HepG2 (cell line): ENCODE data around the gene FBXL12. TPM values are rescaled to one million over a fixed set of nuclear protein-coding genes. Genes with fewer than 3 reads are reported as not detected.

ENCODE experiments used
- ARHGAP35 ChIP-seq: sonication (generic); formaldehyde crosslinking; IDR thresholded peaks from 2 replicates; pipeline ENCODE4 v1.9.0; 2022; ENCODE audit warnings: mild to moderate bottlenecking, inconsistent platforms, moderate library complexity, missing genetic modification reagents, borderline replicate concordance
- CHCHD3 ChIP-seq: sonication (generic); formaldehyde crosslinking; IDR thresholded peaks from 2 replicates; pipeline ENCODE4 v1.8.0; 2022; ENCODE audit warnings: mild to moderate bottlenecking, missing genetic modification reagents, moderate library complexity
- CHD4 ChIP-seq: fragments of 200-600 bp; sonication (generic); IDR thresholded peaks from 2 replicates; pipeline ENCODE4 v1.7.0; 2017; ENCODE audit warnings: mild to moderate bottlenecking, low read length, borderline replicate concordance
- FOSL2 ChIP-seq: sonication (generic); formaldehyde crosslinking; IDR thresholded peaks from 2 replicates; pipeline ENCODE4 v1.4.0; 2020; ENCODE audit warnings: missing genetic modification reagents
- FOXJ3 ChIP-seq: sonication (generic); formaldehyde crosslinking; IDR thresholded peaks from 2 replicates; pipeline ENCODE4 v1.4.0; 2020; ENCODE audit warnings: missing genetic modification reagents, mild to moderate bottlenecking, borderline replicate concordance
- FOXO1 ChIP-seq: sonication (generic); formaldehyde crosslinking; IDR thresholded peaks from 2 replicates; pipeline ENCODE4 v1.4.0; 2020; ENCODE audit warnings: missing genetic modification reagents
- HOXA3 ChIP-seq: sonication (generic); formaldehyde crosslinking; IDR thresholded peaks from 2 replicates; pipeline ENCODE4 v1.5.0; 2020; ENCODE audit warnings: missing genetic modification reagents
- HOXA7 ChIP-seq: sonication (generic); formaldehyde crosslinking; IDR thresholded peaks from 2 replicates; pipeline ENCODE4 v1.8.1; 2022; ENCODE audit warnings: mild to moderate bottlenecking, missing genetic modification reagents, moderate library complexity
- JUNB ChIP-seq: sonication (generic); formaldehyde crosslinking; IDR thresholded peaks from 2 replicates; pipeline ENCODE4 v1.8.0; 2022; ENCODE audit warnings: missing genetic modification reagents, mild to moderate bottlenecking, borderline replicate concordance
- KMT2B ChIP-seq: IDR thresholded peaks from 2 replicates; pipeline ENCODE4 v1.6.1; 2016; ENCODE audit warnings: missing genetic modification reagents, missing compliant biosample characterization
- MIER3 ChIP-seq: IDR thresholded peaks from 2 replicates; pipeline ENCODE4 v1.6.1; 2016; ENCODE audit warnings: missing compliant biosample characterization, borderline replicate concordance
- MXI1 ChIP-seq: IDR thresholded peaks from 3 replicates; pipeline ENCODE4 v1.6.1; 2012; ENCODE audit warnings: low read depth, low read length, inconsistent platforms, borderline replicate concordance
- NFE2L2 ChIP-seq: fragments of 150-350 bp; IDR thresholded peaks from 2 replicates; pipeline ENCODE4 v1.6.1; 2014; ENCODE audit warnings: low read length
- NFKB2 ChIP-seq: sonication (generic); formaldehyde crosslinking; IDR thresholded peaks from 2 replicates; pipeline ENCODE4 v1.4.0; 2020; ENCODE audit warnings: missing genetic modification reagents, borderline replicate concordance
- PAX8 ChIP-seq: sonication (generic); formaldehyde crosslinking; IDR thresholded peaks from 2 replicates; pipeline ENCODE4 v1.8.0; 2022; ENCODE audit warnings: mild to moderate bottlenecking, missing genetic modification reagents, borderline replicate concordance
- RARA ChIP-seq: IDR thresholded peaks from 2 replicates; pipeline ENCODE4 v1.6.1; 2016; ENCODE audit warnings: missing genetic modification reagents, missing compliant biosample characterization
- RORA ChIP-seq: sonication (generic); formaldehyde crosslinking; IDR thresholded peaks from 2 replicates; pipeline ENCODE4 v1.5.0; 2020; ENCODE audit warnings: mild to moderate bottlenecking, missing genetic modification reagents, moderate library complexity
- TBL1XR1 ChIP-seq: fragments of 150-350 bp; IDR thresholded peaks from 2 replicates; pipeline ENCODE4 v1.6.1; 2014; ENCODE audit warnings: borderline replicate concordance, low read length; ENCODE audit not compliant: partially characterized antibody
- TEAD2 ChIP-seq: sonication (generic); formaldehyde crosslinking; IDR thresholded peaks from 2 replicates; pipeline ENCODE4 v1.9.0; 2021; ENCODE audit warnings: missing genetic modification reagents
- TERF1 ChIP-seq: sonication (generic); formaldehyde crosslinking; IDR thresholded peaks from 2 replicates; pipeline ENCODE4 v1.8.0; 2022; ENCODE audit warnings: mild to moderate bottlenecking, missing genetic modification reagents, moderate library complexity
- ZBTB34 ChIP-seq: sonication (generic); formaldehyde crosslinking; IDR thresholded peaks from 2 replicates; pipeline ENCODE4 v1.8.0; 2022; ENCODE audit warnings: mild to moderate bottlenecking, missing genetic modification reagents
- ZBTB7A ChIP-seq: sonication (generic); formaldehyde crosslinking; IDR thresholded peaks from 2 replicates; pipeline ENCODE4 v1.8.0; 2022; ENCODE audit warnings: mild to moderate bottlenecking, missing genetic modification reagents
- ZFP36L2 ChIP-seq: sonication (generic); formaldehyde crosslinking; IDR thresholded peaks from 2 replicates; pipeline ENCODE4 v1.4.0; 2020; ENCODE audit warnings: missing genetic modification reagents
- ZMAT5 ChIP-seq: sonication (generic); formaldehyde crosslinking; IDR thresholded peaks from 2 replicates; pipeline ENCODE4 v1.5.0; 2020; ENCODE audit warnings: mild to moderate bottlenecking, low read depth, missing genetic modification reagents, borderline replicate concordance
- ZNF496 ChIP-seq: sonication (generic); formaldehyde crosslinking; IDR thresholded peaks from 2 replicates; pipeline ENCODE4 v1.8.1; 2023; ENCODE audit warnings: mild to moderate bottlenecking, moderate library complexity, missing genetic modification reagents; ENCODE audit not compliant: insufficient replicate concordance
- ZNF747 ChIP-seq: sonication (generic); formaldehyde crosslinking; IDR thresholded peaks from 2 replicates; pipeline ENCODE4 v1.8.1; 2023; ENCODE audit warnings: missing genetic modification reagents, mild to moderate bottlenecking, borderline replicate concordance
- ZNF784 ChIP-seq: sonication (generic); formaldehyde crosslinking; IDR thresholded peaks from 2 replicates; pipeline ENCODE4 v1.5.1; 2020; ENCODE audit warnings: missing genetic modification reagents, mild to moderate bottlenecking, borderline replicate concordance
- ZSCAN20 ChIP-seq: sonication (generic); formaldehyde crosslinking; IDR thresholded peaks from 2 replicates; pipeline ENCODE4 v1.4.0; 2020; ENCODE audit warnings: missing genetic modification reagents, mild to moderate bottlenecking, borderline replicate concordance
- ZSCAN9 ChIP-seq: IDR thresholded peaks from 2 replicates; pipeline ENCODE4 v1.6.1; 2016; ENCODE audit warnings: borderline replicate concordance
- polyA plus RNA-seq, 8 experiments: library from polyadenylated mRNA; depleted of rRNA in 3 of 8; stranded (reverse) in 7 of 8; unstranded in 1 of 8; fragments of >200 nt; fragmentation: Illumina TruSeq in 4 of 8; extraction: Trizol in 4 of 8; gene quantifications; 2 replicates each; pipeline versions ENCODE4 v1.2.1 to v1.2.3, GENCODE V29; 2011 to 2016; ENCODE audit warnings: low read depth in 4 of 8, missing spikeins in 1 of 8, mixed read lengths in 1 of 8; ENCODE audit not compliant: insufficient read depth in 1 of 8
- total RNA-seq, 5 experiments: library from RNA; depleted of rRNA; stranded (reverse); fragments of >200 nt; fragmentation: Illumina TruSeq; extraction: Trizol; gene quantifications; 2 replicates each; pipeline ENCODE4 v1.2.3, GENCODE V29; 2016; ENCODE audit warnings: low read depth in 1 of 5

The FBXL12 gene
- total and polyA plus RNA-seq, 2 of the 13 experiments (the other 11 are each of a cell fraction or from before 2014, with no cell fraction given), result 20.4 to 23.1 TPM

GRCh38 chr19:9834726-9835506, 16.0 kb upstream of the FBXL12 start, which contains the start of gene PIN1 (continued):
- no peak for TF ChIP-seq PAX8 (CRISPR knock-in tag)
- no peak for TF ChIP-seq ZSCAN20 (CRISPR knock-in tag)
- no peak for TF ChIP-seq NFKB2 (CRISPR knock-in tag)
- TF ChIP-seq ZNF496 (CRISPR knock-in tag), result no peak
- peak; percentile 76 for TF ChIP-seq HOXA3 (CRISPR knock-in tag)
- no peak for TF ChIP-seq NFE2L2
- TF ChIP-seq ZBTB7A (CRISPR knock-in tag), result peak; percentile 57; the same call in 1 of the 2 replicates
- no peak for TF ChIP-seq RORA (CRISPR knock-in tag)
- TF ChIP-seq CHD4, result no peak
- TF ChIP-seq CHCHD3 (CRISPR knock-in tag), result no peak
- no peak for TF ChIP-seq HOXA7 (CRISPR knock-in tag)
- no peak for TF ChIP-seq TEAD2
- TF ChIP-seq TBL1XR1, result no peak
- TF ChIP-seq FOSL2 (CRISPR knock-in tag), result no peak
- TF ChIP-seq ZSCAN9 (CRISPR knock-in tag), result no peak
- no peak for TF ChIP-seq TERF1 (CRISPR knock-in tag)
- no peak for TF ChIP-seq FOXJ3
- TF ChIP-seq JUNB (CRISPR knock-in tag), result no peak
- no peak for TF ChIP-seq FOXO1 (CRISPR knock-in tag)
- peak; percentile 99 for TF ChIP-seq MXI1
- TF ChIP-seq ZNF747 (CRISPR knock-in tag), result no peak
- no peak for TF ChIP-seq ZMAT5 (CRISPR knock-in tag)
- no peak for TF ChIP-seq KMT2B (CRISPR knock-in tag)
- TF ChIP-seq RARA, result no peak
- TF ChIP-seq ARHGAP35 (CRISPR knock-in tag), result no peak
- TF ChIP-seq ZBTB34 (CRISPR knock-in tag), result no peak
- no peak for TF ChIP-seq ZFP36L2 (CRISPR knock-in tag)
- TF ChIP-seq MIER3 (CRISPR knock-in tag), result no peak
- no peak for TF ChIP-seq ZNF784 (CRISPR knock-in tag)
